HCT116 (cell line): ENCODE results near the gene STX1A. TPM values are rescaled to one million over a fixed set of nuclear protein-coding genes. Genes with fewer than 3 reads are reported as not detected.
A peak's percentile ranks its signal among the peaks of the same experiment; 100 is the strongest.

ENCODE experiments used
- ATAC-seq: fragments of 200-7000 bp; cut with Tn5 transposase; 2 replicates; pipeline ENCODE4 v1.9.1; 2020; ENCODE audit warnings: mild to moderate bottlenecking, moderate library complexity
- BruUV-seq: library from RNA; stranded (reverse); fragments of 400-500 nt; replicated peaks from 2 replicates; lab custom pipeline; 2021; lab: Mats Ljungman, UMichigan
- CTCF ChIA-PET: fragments of 300-600 bp; sonication (Branson Sonifier 250); formaldehyde crosslinking; loops from one replicate; lab custom pipeline; 2021; ENCODE audit warnings: antibody characterized with exemption; lab: Charles Lee
- POLR2A ChIA-PET: fragments of 300-600, 350-600 bp; sonication (Branson Sonifier 250); formaldehyde crosslinking; loops from one replicate; lab custom pipeline; 2021; ENCODE audit warnings: antibody characterized with exemption; lab: Charles Lee
- RAD21 ChIA-PET, 2 experiments: fragments of 300-600 bp; sonication (Branson Sonifier 250); formaldehyde crosslinking; loops; one replicate each; lab custom pipeline; 2023; ENCODE audit warnings: low total read pairs in 2 of 2; ENCODE audit not compliant: uncharacterized antibody in 2 of 2, unreplicated experiment in 2 of 2, low non-redundant PET in 1 of 2; lab: Charles Lee
- DNase-seq: peaks from one replicate; pipeline ENCODE4 v3.0.0-alpha.2; 2010; ENCODE audit warnings: low read depth, low spot score
- H2AFZ ChIP-seq: fragments of 200-600 bp; shearing (Covaris generic), sonication (generic); 2 replicates; pipeline ENCODE4 v1.6.1; 2017; ENCODE audit warnings: low read depth, mixed run types, mixed read lengths, antibody characterized with exemption, low read length; ENCODE audit not compliant: poor library complexity, severe bottlenecking
- H3K27ac ChIP-seq: 2 replicates; pipeline ENCODE4 v1.5.1; 2012; ENCODE audit warnings: low read depth, low read length
- H3K27me3 ChIP-seq: fragments of 200-600 bp; sonication (generic); 2 replicates; pipeline ENCODE4 v1.6.1; 2016; ENCODE audit warnings: mixed run types, low read length, mixed read lengths; ENCODE audit not compliant: insufficient read depth
- H3K36me3 ChIP-seq, 2 experiments: fragments of 200-500 bp in 1 of 2; fragments of 200-600 bp in 1 of 2; sonication (Bioruptor generic) in 1 of 2; sonication (generic) in 1 of 2; 2 replicates each; pipeline versions ENCODE4 v1.5.1 to v1.6.1; 2014 to 2016; ENCODE audit warnings: low read length in 2 of 2, inconsistent platforms in 1 of 2, mixed read lengths in 1 of 2, mixed run types in 1 of 2; ENCODE audit not compliant: insufficient read depth in 2 of 2, control insufficient read depth in 1 of 2
- H3K4me1 ChIP-seq, 2 experiments: fragments of 200-600 bp in 1 of 2; sonication (generic) in 1 of 2; 2 replicates each; pipeline versions ENCODE4 v1.5.1 to v1.6.1; 2012 to 2017; ENCODE audit warnings: low read length in 2 of 2, inconsistent platforms in 1 of 2, mild to moderate bottlenecking in 1 of 2, mixed read lengths in 1 of 2, mixed run types in 1 of 2, moderate library complexity in 1 of 2; ENCODE audit not compliant: insufficient read depth in 2 of 2, control insufficient read depth in 1 of 2
- H3K4me2 ChIP-seq: fragments of 200-600 bp; sonication (generic); 2 replicates; pipeline ENCODE4 v1.6.1; 2017; ENCODE audit warnings: mixed run types, low read length, mixed read lengths
- H3K4me3 ChIP-seq, 2 experiments: fragments of 200-600 bp in 1 of 2; sonication (generic) in 1 of 2; replicated peaks in 1 of 2; 2 replicates each; pipeline ENCODE4 v1.5.1; 2011 to 2016; ENCODE audit warnings: low read length in 2 of 2, control low read depth in 1 of 2, low read depth in 1 of 2, mild to moderate bottlenecking in 1 of 2, mixed read lengths in 1 of 2, mixed run types in 1 of 2
- H3K79me2 ChIP-seq: fragments of 200-600 bp; sonication (generic); 2 replicates; pipeline ENCODE4 v1.6.1; 2017; ENCODE audit warnings: mild to moderate bottlenecking, mixed run types, low read length, moderate library complexity, mixed read lengths; ENCODE audit not compliant: insufficient read depth
- H3K9ac ChIP-seq: fragments of 200-600 bp; sonication (generic); 2 replicates; pipeline ENCODE4 v1.6.1; 2016; ENCODE audit warnings: low read length, mixed read lengths
- H3K9me2 ChIP-seq: fragments of 200-600 bp; sonication (generic), shearing (Covaris generic); 2 replicates; pipeline ENCODE4 v1.6.1; 2017; ENCODE audit warnings: mixed run types, mild to moderate bottlenecking, moderate library complexity; ENCODE audit not compliant: insufficient read depth
- H3K9me3 ChIP-seq, 2 experiments: fragments of 200-500 bp in 1 of 2; fragments of 200-600 bp in 1 of 2; sonication (Bioruptor generic) in 1 of 2; sonication (generic) in 1 of 2; 2 replicates each; pipeline ENCODE4 v1.6.1; 2014 to 2017; ENCODE audit warnings: low read length in 2 of 2, mixed read lengths in 2 of 2, inconsistent platforms in 1 of 2, low read depth in 1 of 2, mild to moderate bottlenecking in 1 of 2, mixed run types in 1 of 2, moderate library complexity in 1 of 2; ENCODE audit not compliant: control insufficient read depth in 1 of 2, insufficient read depth in 1 of 2
- H4K20me1 ChIP-seq: fragments of 200-600 bp; sonication (generic), shearing (Covaris generic); 2 replicates; pipeline ENCODE4 v1.6.1; 2017; ENCODE audit warnings: mixed run types, mild to moderate bottlenecking, moderate library complexity; ENCODE audit not compliant: insufficient read depth
- CEBPB ChIP-seq: IDR thresholded peaks from 2 replicates; pipeline ENCODE4 v1.6.1; 2012; ENCODE audit warnings: low read depth
- EGR1 ChIP-seq: IDR thresholded peaks from 2 replicates; pipeline ENCODE4 v1.6.1; 2012; ENCODE audit warnings: low read depth
- ELF1 ChIP-seq: IDR thresholded peaks from 2 replicates; pipeline ENCODE4 v1.6.1; 2012; ENCODE audit warnings: low read depth, borderline replicate concordance
- EZH2 ChIP-seq: fragments of 200-600 bp; sonication (generic); IDR thresholded peaks from 2 replicates; pipeline ENCODE4 v1.6.1; 2017; ENCODE audit warnings: antibody characterized with exemption, mixed run types
- EZH2phosphoT487 ChIP-seq: fragments of 200-600 bp; IDR thresholded peaks from 2 replicates; pipeline ENCODE4 v1.6.1; 2018; ENCODE audit warnings: antibody characterized with exemption, borderline replicate concordance
- FOSL1 ChIP-seq: IDR thresholded peaks from 2 replicates; pipeline ENCODE4 v1.6.1; 2012; ENCODE audit warnings: low read depth
- POLR2A ChIP-seq: IDR thresholded peaks from 2 replicates; pipeline ENCODE4 v1.7.0; 2011; ENCODE audit warnings: borderline replicate concordance; ENCODE audit not compliant: insufficient read depth, insufficient read length; ENCODE audit errors: extremely low read depth
- SIN3A ChIP-seq: IDR thresholded peaks from 2 replicates; pipeline ENCODE4 v1.6.1; 2012; ENCODE audit warnings: low read depth
- SP1 ChIP-seq: IDR thresholded peaks from 2 replicates; pipeline ENCODE4 v1.6.1; 2012; ENCODE audit warnings: low read depth
- SRF ChIP-seq: IDR thresholded peaks from 2 replicates; pipeline ENCODE4 v1.6.1; 2012; ENCODE audit warnings: low read depth
- TCF7L2 ChIP-seq: IDR thresholded peaks from 2 replicates; pipeline ENCODE4 v1.7.0; 2011; ENCODE audit warnings: borderline replicate concordance, inconsistent platforms; ENCODE audit not compliant: insufficient read depth, insufficient read length; ENCODE audit errors: extremely low read depth
- YY1 ChIP-seq: IDR thresholded peaks from 2 replicates; pipeline ENCODE4 v1.6.1; 2011; ENCODE audit warnings: low read length, low read depth, moderate library complexity, mild to moderate bottlenecking; ENCODE audit not compliant: insufficient replicate concordance; ENCODE audit errors: extremely low read depth
- ZFX ChIP-seq: fragments of 450-650 bp; IDR thresholded peaks from 2 replicates; pipeline ENCODE4 v1.6.1; 2017
- ZNF274 ChIP-seq: fragments of 200-500 bp; sonication (Bioruptor generic); IDR thresholded peaks from 2 replicates; pipeline ENCODE4 v1.6.1; 2014; ENCODE audit warnings: mild to moderate bottlenecking, low read depth, low read length, inconsistent platforms
- intact Hi-C: fragments of 100-400 bp; cut with micrococcal nuclease; formaldehyde crosslinking; loops from 2 replicates; pipeline ENCODE4 v1.10.0; 2022
- total RNA-seq: library from RNA; stranded (reverse); gene quantifications from one replicate; pipeline ENCODE4 v1.2.1, GENCODE V29; 2021; ENCODE audit not compliant: unreplicated experiment
- TF ChIP-seq, protein P1 (sequence below): IDR thresholded peaks from 2 replicates; pipeline ENCODE4 v1.6.1; 2012
- TF ChIP-seq, protein P2 (sequence below): IDR thresholded peaks from 2 replicates; pipeline ENCODE4 v1.6.1; 2012; ENCODE audit warnings: low read depth
- TF ChIP-seq, protein P3 (sequence below), 3 experiments: fragments of 200-600 bp in 1 of 3; sonication (generic) in 1 of 3; IDR thresholded peaks in 2 of 3; conservative IDR thresholded peaks in 1 of 3; 2 replicates each; pipeline ENCODE4 v1.5.1; 2012 to 2017; ENCODE audit warnings: low read depth in 2 of 3, low read length in 2 of 3, antibody characterized with exemption in 1 of 3, borderline replicate concordance in 1 of 3, control low read depth in 1 of 3, mild to moderate bottlenecking in 1 of 3, mixed read lengths in 1 of 3, mixed run types in 1 of 3, moderate library complexity in 1 of 3; ENCODE audit not compliant: insufficient read depth in 1 of 3
- TF ChIP-seq, protein P4 (sequence below): IDR thresholded peaks from 2 replicates; pipeline ENCODE4 v1.6.1; 2011; ENCODE audit warnings: mild to moderate bottlenecking, low read length, moderate library complexity; ENCODE audit not compliant: insufficient replicate concordance; ENCODE audit errors: extremely low read depth

STX1A gene
- total RNA-seq, 1 experiment from 2014 or later, result 39.4 TPM

DNA sequence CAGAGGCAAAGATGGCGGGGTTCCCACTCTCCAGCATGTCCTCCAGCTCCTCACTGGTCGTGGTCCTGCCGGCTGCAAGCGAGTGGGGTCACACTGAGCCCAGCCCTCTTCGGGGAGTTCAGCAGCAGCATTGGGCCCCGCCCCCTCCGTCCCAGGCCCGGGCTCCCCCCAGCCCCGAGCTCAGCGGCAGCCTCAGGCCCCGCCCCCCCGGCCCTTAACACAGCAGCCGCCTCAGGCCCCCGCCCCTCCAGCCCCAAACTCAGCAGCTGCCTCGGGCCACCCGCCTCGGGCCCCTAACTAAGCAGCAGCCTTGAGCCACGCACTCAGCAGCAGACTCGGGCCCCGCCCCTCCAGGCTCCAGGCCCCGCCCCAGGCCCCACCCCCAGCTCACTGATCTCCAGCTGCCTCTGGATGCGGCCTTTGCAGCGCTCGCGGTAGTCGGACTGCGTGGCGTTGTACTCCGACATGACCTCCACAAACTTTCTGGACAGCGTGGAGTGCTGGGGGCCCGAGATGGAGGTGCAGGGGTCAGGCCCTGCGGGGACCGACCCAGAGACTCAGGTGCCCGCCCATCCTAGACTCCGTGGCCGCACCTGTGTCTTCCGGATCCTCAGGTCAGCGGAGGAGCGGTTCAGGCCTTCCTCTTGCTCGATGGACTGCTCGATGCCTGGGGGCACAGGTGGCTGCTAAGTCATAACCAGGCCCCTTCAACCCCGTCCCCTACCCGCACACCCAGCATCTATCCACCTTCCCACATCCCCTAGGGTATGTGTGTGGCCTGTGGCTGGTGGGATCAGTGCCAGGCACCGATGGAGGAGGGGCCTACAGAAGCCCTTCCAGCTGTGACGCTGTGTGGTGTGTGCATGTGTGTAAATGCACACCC lies 15.5 kb downstream of the STX1A start:
- Histone ChIP-seq H3K36me3 (peaks cover 23 to 43% of the 10 kb centered on the region in 2 experiments; a peak in 3 of 4 replicates), H3K9me3 (no peaks in the 10 kb centered on the region), H3K79me2 (peaks cover 16% of the 10 kb centered on the region; the same call in 1 of the 2 replicates), H3K4me1 (peaks cover 36 to 65% of the 10 kb centered on the region in 2 experiments), H3K27ac (peak overlapping the region; percentile 92; the same call in 1 of the 2 replicates), H3K4me3 (no peak overlapping the region), H3K9ac (no peak overlapping the region), H3K9me2 (no peaks in the 10 kb centered on the region), H2AFZ (no peak overlapping the region), H3K4me2 (no peak overlapping the region), H3K27me3 (no peaks in the 10 kb centered on the region), H4K20me1 (no peaks in the 10 kb centered on the region)
- BruUV-seq, result no TSS peak
- ATAC-seq (no peak), DNase-seq (no peak)
- TF ChIP-seq EZH2, result no peak
- no peak for TF ChIP-seq CEBPB
- TF ChIP-seq FOSL1, result no peak
- no peak for TF ChIP-seq TCF7L2
- TF ChIP-seq EGR1, result no peak
- no peak for TF ChIP-seq SIN3A
- TF ChIP-seq, protein P1, sequence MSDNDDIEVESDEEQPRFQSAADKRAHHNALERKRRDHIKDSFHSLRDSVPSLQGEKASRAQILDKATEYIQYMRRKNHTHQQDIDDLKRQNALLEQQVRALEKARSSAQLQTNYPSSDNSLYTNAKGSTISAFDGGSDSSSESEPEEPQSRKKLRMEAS, result no peak
- no peak for TF ChIP-seq ZNF274
- TF ChIP-seq EZH2phosphoT487, result no peak
- no peak for TF ChIP-seq YY1
- TF ChIP-seq, protein P2, sequence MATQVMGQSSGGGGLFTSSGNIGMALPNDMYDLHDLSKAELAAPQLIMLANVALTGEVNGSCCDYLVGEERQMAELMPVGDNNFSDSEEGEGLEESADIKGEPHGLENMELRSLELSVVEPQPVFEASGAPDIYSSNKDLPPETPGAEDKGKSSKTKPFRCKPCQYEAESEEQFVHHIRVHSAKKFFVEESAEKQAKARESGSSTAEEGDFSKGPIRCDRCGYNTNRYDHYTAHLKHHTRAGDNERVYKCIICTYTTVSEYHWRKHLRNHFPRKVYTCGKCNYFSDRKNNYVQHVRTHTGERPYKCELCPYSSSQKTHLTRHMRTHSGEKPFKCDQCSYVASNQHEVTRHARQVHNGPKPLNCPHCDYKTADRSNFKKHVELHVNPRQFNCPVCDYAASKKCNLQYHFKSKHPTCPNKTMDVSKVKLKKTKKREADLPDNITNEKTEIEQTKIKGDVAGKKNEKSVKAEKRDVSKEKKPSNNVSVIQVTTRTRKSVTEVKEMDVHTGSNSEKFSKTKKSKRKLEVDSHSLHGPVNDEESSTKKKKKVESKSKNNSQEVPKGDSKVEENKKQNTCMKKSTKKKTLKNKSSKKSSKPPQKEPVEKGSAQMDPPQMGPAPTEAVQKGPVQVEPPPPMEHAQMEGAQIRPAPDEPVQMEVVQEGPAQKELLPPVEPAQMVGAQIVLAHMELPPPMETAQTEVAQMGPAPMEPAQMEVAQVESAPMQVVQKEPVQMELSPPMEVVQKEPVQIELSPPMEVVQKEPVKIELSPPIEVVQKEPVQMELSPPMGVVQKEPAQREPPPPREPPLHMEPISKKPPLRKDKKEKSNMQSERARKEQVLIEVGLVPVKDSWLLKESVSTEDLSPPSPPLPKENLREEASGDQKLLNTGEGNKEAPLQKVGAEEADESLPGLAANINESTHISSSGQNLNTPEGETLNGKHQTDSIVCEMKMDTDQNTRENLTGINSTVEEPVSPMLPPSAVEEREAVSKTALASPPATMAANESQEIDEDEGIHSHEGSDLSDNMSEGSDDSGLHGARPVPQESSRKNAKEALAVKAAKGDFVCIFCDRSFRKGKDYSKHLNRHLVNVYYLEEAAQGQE, result no peak
- no peak for TF ChIP-seq ZFX
- TF ChIP-seq SP1, result no peak
- TF ChIP-seq ELF1, result no peak
- TF ChIP-seq, protein P3, sequence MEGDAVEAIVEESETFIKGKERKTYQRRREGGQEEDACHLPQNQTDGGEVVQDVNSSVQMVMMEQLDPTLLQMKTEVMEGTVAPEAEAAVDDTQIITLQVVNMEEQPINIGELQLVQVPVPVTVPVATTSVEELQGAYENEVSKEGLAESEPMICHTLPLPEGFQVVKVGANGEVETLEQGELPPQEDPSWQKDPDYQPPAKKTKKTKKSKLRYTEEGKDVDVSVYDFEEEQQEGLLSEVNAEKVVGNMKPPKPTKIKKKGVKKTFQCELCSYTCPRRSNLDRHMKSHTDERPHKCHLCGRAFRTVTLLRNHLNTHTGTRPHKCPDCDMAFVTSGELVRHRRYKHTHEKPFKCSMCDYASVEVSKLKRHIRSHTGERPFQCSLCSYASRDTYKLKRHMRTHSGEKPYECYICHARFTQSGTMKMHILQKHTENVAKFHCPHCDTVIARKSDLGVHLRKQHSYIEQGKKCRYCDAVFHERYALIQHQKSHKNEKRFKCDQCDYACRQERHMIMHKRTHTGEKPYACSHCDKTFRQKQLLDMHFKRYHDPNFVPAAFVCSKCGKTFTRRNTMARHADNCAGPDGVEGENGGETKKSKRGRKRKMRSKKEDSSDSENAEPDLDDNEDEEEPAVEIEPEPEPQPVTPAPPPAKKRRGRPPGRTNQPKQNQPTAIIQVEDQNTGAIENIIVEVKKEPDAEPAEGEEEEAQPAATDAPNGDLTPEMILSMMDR (IDR thresholded peaks at IDR 0.05 in 2 of 3, conservative IDR thresholded peaks at IDR 0.05 in 1 of 3; ENCODE audit: borderline replicate concordance in 1 of 3, insufficient read depth in 1 of 3, low read depth in 2 of 3, low read length in 2 of 3), result no peak
- no peak for TF ChIP-seq SRF
- TF ChIP-seq POLR2A, result no peak
- TF ChIP-seq, protein P4, sequence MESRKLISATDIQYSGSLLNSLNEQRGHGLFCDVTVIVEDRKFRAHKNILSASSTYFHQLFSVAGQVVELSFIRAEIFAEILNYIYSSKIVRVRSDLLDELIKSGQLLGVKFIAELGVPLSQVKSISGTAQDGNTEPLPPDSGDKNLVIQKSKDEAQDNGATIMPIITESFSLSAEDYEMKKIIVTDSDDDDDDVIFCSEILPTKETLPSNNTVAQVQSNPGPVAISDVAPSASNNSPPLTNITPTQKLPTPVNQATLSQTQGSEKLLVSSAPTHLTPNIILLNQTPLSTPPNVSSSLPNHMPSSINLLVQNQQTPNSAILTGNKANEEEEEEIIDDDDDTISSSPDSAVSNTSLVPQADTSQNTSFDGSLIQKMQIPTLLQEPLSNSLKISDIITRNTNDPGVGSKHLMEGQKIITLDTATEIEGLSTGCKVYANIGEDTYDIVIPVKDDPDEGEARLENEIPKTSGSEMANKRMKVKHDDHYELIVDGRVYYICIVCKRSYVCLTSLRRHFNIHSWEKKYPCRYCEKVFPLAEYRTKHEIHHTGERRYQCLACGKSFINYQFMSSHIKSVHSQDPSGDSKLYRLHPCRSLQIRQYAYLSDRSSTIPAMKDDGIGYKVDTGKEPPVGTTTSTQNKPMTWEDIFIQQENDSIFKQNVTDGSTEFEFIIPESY, result no peak
- ChIA-PET POLR2A (interaction anchor here (0.6 to 1.3 kb wide), 2 partner anchors 13 to 644 kb away, joined by 3 to 9 read pairs; no protein-coding TSS in a partner anchor), RAD21 (interaction anchor here in 1 of 2 experiments (0.8 kb wide), 1 partner anchor 21 kb away, joined by 3 read pairs; no protein-coding TSS in a partner anchor), CTCF (interaction anchor here (2.1 kb wide), 1 partner anchor 16 kb away, joined by 6 read pairs; the partner anchor contains the start of gene STX1A)
- intact Hi-C loops, result no loop called here
